NCI-H1694 treated with DMSO at 0.1 percent for 48 hours (cell line): ENCODE data around the gene NOTO.
"Not testable (repeated sequence)": the region's sequence is repeated elsewhere in the genome, so short reads cannot be mapped to it uniquely, and the experiment has no call there.

Experiments used
- DNase-seq: peaks from one replicate; lab custom pipeline; 2025; lab: John Stamatoyannopoulos, UW

The NOTO gene

DNA sequence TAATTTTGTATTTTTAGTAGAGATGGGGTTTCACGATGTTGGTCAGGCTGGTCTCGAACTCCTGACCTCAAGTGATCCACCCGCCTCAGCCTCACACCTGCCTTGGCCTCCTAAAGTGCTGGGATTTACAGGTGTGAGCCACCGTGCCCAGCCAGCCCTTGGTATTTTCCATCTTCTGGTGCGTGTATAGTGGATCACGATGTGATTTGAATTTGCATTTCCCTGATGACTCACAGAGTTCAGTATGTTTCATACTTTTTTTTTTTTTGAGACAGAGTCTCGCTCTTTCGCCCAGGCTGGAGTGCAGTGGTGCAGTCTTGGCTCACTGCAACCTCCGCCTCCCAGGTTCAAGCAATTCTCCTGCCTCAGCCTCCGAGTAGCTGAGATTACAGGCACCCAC lies 2.1 kb upstream of the NOTO start:
- not testable (repeated sequence) for DNase-seq

- no peak for DNase-seq
Measured at GRCh38 chr2:73203055-73203681, 794 bp downstream of the NOTO start.

- DNase-seq = no peak
Measured at GRCh38 chr2:73205611-73206010, 3.2 kb downstream of the NOTO start.

DNA sequence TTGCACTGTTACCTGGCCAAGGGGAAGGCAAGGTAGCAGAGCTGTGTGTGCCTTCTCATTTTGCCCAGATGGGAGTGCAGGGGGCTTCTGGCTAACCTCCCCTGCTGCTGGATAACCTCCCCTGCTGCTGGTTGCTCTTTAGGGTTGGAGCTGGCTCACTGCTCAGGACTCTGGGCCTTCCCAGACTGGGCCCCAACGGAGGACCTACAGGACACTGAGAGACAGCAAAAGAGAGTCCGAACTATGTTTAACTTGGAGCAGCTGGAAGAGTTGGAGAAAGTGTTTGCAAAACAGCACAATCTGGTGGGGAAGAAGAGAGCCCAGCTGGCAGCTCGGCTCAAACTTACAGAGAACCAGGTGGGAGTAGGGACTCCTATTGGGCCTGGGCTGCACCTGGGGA lies 5.9 kb downstream of the NOTO start:
- no peak for DNase-seq

DNA sequence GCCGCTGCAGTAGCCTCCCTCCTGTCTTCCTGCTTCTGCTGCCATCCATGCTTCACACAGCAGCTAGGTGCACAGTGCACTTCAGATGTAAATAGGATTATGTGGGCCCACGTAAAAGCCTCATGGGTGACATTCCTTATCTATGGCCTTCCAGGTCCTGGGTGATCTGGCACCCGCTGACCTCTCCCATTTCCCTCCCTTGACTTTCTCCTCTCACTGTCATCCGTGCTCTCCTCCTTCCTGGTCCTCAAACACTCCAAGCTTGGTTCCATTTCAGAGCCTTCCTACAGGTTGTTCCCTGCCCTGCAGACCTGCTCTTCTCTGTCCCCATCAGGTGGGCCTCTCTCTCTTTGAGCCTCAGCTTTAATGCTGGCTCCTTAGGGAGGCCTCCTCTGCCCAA lies 7.6 kb downstream of the NOTO start:
- no peak for DNase-seq

DNA sequence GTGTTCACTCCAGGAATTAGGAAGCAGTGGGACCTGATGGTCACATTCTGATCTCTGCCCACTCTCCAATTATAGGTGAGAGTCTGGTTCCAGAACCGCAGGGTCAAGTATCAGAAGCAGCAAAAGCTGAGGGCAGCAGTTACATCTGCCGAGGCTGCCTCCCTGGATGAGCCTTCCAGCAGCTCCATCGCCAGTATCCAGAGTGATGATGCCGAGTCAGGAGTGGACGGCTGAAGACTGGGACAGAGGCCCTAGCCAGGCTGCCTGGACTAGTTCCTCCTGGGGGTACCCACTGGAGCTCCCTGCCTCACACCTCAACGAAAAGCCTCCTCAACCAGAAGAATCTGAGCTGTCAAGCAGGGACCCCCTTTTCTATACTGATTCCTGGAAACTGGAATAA lies 8.3 kb downstream of the NOTO start:
- DNase-seq = no peak

DNA sequence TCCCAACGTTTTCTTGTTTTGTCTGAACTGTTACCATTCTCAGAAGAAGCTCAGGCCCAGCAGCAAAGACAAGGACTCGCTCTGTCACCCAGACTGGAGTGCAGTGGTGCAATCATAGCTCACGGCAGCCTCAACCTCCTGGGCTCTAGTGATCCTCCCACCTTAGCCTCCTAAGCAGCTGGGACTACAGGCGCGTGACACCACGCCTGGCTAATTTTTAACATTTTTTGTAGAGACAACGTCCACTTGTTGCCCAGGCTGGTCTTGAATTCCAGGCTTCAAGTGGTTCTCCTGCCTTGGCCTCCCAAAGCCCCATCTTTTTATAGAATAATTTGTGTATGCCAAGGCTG lies 9.7 kb downstream of the NOTO start:
- DNase-seq = no peak

DNA sequence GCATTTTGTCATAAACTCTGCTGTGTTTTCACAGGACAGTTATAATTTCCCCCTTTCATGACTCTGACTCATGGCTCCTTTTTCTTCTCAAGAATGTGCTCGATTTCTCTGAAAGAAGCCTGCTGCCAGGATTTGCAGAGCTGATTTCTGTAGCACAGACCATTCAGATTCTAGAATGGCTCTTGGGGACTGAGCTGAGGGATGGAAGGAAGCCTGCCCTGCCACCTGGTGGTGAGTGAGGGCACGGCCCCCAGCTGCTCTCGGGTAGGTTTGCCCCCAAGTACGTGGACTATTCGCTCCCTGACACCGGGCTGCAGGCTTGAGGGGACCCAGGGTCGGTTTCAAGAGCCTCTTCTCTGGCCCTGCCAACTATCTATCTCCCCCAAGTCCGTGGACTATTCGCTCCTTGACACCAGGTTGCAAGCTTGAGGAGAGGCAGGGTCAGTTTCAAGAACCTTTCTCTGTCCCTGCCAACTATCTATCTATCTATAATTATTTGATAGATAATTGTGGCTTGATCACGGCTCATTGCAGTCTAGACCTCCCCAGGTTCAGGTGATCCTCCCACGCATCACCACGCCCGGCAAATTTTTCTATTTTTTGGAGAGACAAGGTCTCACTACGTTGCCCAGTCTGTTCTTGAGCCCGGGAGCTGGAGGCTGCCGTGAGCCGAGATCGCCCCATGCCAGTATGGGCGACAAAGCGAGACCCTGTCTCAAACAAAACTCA lies 10.2 kb downstream of the NOTO start:
- DNase-seq = peak; percentile 66

GRCh38 chr2:73214120-73215035 lies 12.0 kb downstream of the NOTO start, which contains the start of gene SMYD5:
TSS of gene SMYD5 (plus strand) at chr2:73214245. CDS start at chr2:73214267, 22 bp downstream.
- DNase-seq = peak; percentile 77

DNA sequence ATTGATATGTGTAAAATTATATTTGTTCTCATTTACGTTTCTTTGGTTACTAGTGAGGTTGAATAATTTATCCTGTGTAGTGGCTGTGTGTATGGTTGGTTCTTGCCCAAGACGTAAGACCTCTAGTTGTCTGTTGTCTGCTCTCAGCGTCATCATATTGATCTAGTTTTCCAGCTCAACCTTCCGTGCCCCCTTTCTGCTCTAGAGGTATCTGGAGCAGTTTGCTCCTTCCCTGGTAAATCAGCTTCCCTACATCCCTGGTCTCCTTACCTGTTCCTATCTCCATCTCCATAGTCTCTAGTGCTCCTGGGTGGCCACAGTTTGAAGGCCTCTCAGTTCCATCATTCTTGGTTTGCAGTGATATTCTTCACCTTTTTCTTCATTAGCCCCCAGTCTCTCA lies 12.9 kb downstream of the NOTO start:
- DNase-seq = no peak

DNA sequence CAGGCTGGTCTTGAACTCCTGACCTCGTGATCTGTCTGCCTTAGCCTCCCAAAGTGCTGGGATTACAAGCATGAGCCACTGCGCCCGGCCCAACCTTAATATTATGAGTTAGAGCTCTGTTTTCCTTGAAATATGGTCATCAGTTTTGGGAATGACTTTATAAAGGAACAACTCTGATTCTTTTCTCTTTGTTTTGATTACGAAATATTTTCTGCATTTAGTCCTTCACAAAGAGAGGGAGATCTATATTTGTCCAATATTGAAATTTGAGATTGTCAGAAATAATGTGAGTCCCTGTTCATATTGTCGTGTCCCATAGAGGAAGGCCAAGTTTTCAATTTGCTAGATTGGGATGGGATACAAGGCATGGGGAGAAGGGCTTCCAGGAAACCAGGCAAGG lies 14.8 kb downstream of the NOTO start:
- no peak for DNase-seq

DNA sequence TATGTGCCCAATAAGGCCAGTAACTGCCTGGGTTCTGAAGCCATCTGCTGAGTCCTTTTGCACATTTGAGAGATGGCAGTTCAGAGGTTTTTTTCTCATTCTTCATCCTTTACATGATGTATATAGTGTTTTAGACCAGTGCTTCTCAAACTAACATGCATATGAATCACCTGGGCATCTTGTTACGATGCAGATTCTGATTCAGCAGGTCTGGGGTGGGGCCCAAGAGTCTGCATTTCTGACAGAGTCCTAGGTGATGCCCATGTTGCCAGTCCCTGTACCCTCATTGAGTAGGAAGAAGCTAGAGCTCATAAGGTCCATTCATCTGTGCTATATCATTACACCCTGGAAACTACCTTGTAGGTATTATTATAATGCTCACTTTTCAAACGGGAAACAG lies 15.5 kb downstream of the NOTO start:
- DNase-seq = no peak

DNA sequence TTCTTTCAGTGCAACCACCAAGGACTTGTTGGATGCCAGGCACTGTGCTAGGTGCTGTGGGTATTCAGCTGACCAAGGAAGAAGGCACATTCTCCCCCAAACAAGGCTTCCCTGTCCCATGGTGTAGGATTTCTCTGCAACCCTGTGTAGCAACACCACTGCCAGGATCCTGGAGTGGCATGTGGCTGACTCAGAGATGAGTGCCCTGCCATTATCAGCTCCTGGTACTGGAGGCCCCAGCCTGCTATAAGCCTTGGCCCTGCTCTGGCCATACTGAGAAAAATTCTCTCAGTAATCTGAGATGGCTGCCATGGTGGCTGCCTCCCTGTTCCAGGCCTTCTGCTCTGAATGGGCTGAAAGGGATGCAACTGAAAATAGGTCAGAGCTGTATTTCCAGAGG lies 15.9 kb downstream of the NOTO start:
- DNase-seq = no peak

DNA sequence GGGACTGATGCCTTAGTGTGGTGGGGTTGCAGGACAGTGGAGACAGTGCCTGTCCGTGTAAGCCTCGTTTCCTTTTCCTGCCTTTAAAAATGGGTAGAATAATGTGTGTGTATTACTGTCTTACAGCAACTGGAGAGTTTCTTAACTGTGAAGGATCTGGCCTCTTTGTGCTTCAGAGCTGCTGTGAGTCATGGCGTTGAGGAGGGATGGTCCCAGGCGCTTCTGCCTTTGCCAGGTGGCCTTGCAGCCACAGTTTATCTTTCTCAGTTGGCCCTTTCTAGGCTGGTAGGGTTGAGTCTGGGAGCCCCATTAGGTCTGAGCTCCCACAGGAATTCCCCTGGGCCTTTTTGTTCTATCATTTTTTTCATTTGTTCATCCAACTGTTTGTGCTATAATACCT lies 21.4 kb downstream of the NOTO start:
- DNase-seq = no peak

DNA sequence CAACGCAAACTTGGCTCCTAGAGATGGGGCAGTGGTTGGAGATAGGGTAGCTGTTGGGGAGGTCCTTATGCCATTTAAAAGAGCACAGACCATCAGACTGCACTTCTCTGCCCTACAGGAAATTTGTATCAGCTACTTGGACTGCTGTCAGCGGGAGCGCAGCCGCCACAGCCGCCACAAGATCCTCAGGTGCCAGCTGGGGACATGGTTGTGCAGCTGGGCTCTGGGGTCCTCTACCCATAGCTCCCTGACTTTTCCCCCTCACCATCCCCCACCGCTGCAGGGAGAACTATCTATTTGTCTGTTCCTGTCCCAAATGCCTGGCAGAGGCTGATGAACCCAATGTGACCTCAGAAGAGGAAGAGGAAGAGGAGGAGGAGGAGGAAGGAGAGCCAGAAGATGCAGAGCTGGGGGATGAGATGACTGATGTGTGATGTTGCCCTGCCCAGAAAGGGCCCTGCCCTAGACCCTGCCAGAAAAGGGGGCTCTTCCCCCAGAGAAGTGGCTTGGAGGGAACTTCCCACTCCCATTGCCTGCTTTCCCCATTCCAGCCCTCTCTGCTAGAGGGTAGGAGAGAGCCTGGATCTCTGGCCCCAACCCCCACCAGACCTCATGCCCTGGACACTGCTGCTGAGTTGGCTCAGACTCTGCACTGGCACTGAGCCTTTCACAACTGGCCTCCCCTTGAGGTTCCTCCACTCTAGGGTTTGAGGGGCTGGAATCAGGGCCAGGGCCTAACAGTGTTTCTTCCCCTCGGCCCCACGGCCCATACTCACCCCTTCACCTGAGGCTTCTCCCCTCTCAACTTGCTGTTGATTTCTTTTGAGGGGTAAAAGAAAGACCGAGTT lies 23.4 kb downstream of the NOTO start:
- DNase-seq = no peak

DNA sequence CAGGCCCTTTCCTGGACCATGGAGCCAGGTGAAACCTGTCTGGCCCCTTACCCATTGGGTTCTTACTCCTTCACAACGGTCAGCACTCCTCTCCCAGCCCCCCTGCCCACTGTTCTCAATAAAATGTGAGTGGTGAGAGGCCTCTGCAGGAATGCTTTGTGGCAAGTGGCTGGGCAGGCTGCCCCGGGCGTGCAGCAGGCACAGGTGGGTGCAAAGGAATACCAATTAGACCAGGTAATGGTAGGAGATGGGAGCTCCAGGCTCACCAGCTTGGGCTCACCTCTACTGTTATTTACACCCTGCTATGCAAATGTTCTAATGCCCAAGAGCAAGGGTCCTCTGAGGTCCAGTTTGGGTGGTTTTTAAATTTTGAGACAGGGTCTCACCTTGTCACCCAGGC lies 24.7 kb downstream of the NOTO start:
- no peak for DNase-seq

GRCh38 chr2:73228631-73229030 lies 26.3 kb downstream of the NOTO start:
- DNase-seq = no peak

- no peak for DNase-seq
Measured at GRCh38 chr2:73232403-73233153, 30.2 kb downstream of the NOTO start.

GRCh38 chr2:73233154-73233931 lies 31.0 kb downstream of the NOTO start, which contains the start of gene PRADC1:
TSS of gene PRADC1 (minus strand) at chr2:73233239. CDS start at chr2:73233160, 79 bp downstream.
- DNase-seq = peak; percentile 98
